Measurements from ENCODE around the gene DLGAP1. TPM values are rescaled to one million over a fixed set of nuclear protein-coding genes. Genes with fewer than 3 reads are reported as not detected.

DLGAP1 gene
- total and polyA plus RNA-seq, 2 of the 8 experiments (the other 6 are each of a cell fraction or from before 2014, with no cell fraction given): 11.8 to 16.9 TPM

DNA sequence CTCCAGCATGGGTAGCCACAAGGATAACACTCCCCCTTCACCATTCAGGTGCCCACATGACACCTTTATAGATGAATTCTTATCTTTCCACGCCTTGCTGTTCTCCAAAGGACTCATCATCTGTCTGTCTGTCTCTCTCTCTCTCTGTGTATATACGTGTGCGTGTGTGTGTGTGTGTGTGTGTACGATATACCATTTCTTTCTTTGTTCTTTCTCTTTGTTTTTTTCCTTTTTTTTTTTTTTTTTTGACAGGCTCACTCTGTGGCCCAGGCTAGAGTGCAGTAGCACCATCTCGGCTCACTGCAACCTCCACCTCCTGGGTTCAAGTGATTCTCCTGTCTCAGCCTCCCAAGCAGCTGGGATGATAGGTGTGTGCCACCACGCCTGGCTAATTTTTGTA, 98.2 kb downstream of the DLGAP1 start:
- H2AFZ ChIP-seq (ENCODE audit: low read length): no peak overlapping the region
- 88% methylated on average over 3 of the region's 6 CpGs; no CpG with 5 or more reads in 1 of the 2 experiments for WGBS, 2 experiments (ENCODE audit: extremely low coverage in 1 of 2, insufficient coverage in 1 of 2, insufficient read length in 1 of 2, insufficient replicate concordance in 2 of 2, low coverage in 1 of 2, low lambda C conversion rate in 2 of 2, missing lambda C conversion rate in 1 of 2)
- POLR2A ChIA-PET (ENCODE audit: partially characterized antibody): no interaction called here

More for the DNA sequence above, 98.2 kb downstream of the DLGAP1 start:
- 0 out of 2 replicates have a peak, but pooled peaks cover 2% of the 10 kb centered on the region for H3K79me1 ChIP-seq (ENCODE audit: low read depth, low read length)
- H3K9ac ChIP-seq (replicated peaks in 1 of 4; ENCODE audit: extremely low read depth in 1 of 4, low read depth in 3 of 4, low read length in 3 of 4): no peak overlapping the region
- H2AK5ac ChIP-seq (ENCODE audit: low read depth, low read length): no peak overlapping the region
- H3K4me1 ChIP-seq (replicated peaks in 1 of 4; ENCODE audit: control insufficient read depth in 3 of 4, insufficient read depth in 4 of 4, low read length in 3 of 4): peaks cover 4 to 27% (median 21%) of the 10 kb centered on the region in 4 experiments
- H3K23ac ChIP-seq (ENCODE audit: insufficient read length): no peak overlapping the region
- no peaks in the 10 kb centered on the region for H3K27me3 ChIP-seq (replicated peaks in 1 of 4; ENCODE audit: control insufficient read depth in 3 of 4, extremely low read depth in 1 of 4, insufficient read depth in 3 of 4, low read length in 3 of 4)
- no peak overlapping the region for H3K56ac ChIP-seq (replicated peaks; ENCODE audit: insufficient read length, low read depth, low read length)
- no peak overlapping the region for H3K27ac ChIP-seq (ENCODE audit: low read depth, low read length)
- no peak for TF ChIP-seq GABPA (IDR thresholded peaks at IDR 0.05; ENCODE audit: borderline replicate concordance, insufficient read depth, low read length)
- no peak for TF ChIP-seq SIN3A (conservative IDR thresholded peaks at IDR 0.05 in 1 of 2, IDR thresholded peaks at IDR 0.05 in 1 of 2; ENCODE audit: low read depth in 1 of 2, low read length in 2 of 2)
- H3K79me2 ChIP-seq (ENCODE audit: control insufficient read depth in 1 of 2, insufficient read depth in 2 of 2, low read length in 2 of 2): peaks cover 0 to 23% of the 10 kb centered on the region in 2 experiments; a peak in 2 of 4 replicates
- H3K4me3 ChIP-seq (ENCODE audit: extremely low read depth in 1 of 4, insufficient read depth in 2 of 4, low read depth in 3 of 4, low read length in 4 of 4): no peak overlapping the region
- CTCF ChIA-PET (ENCODE audit: partially characterized antibody): no interaction called here
- no peak overlapping the region for H3K18ac ChIP-seq (ENCODE audit: extremely low read depth, low read length)
- no peak for DNase-seq (ENCODE audit: low read depth in 1 of 2, low spot score in 2 of 2)
- no peak overlapping the region for H3K4me2 ChIP-seq (ENCODE audit: insufficient read depth in 1 of 2, low read depth in 2 of 2, low read length in 2 of 2)
- no peak for FAIRE-seq
- no peak overlapping the region for H2BK20ac ChIP-seq (ENCODE audit: low read length)
- H4K5ac ChIP-seq (ENCODE audit: insufficient read length, low read depth, low read length): no peak overlapping the region
- peaks cover 6 to 7% of the 10 kb centered on the region in 2 experiments for H4K20me1 ChIP-seq (replicated peaks in 1 of 2; ENCODE audit: control insufficient read depth in 1 of 2, insufficient read depth in 2 of 2, low read length in 2 of 2)
- H2BK5ac ChIP-seq (ENCODE audit: low read depth, low read length): no peak overlapping the region
- H2BK15ac ChIP-seq (ENCODE audit: low read length): no peak overlapping the region
- H4K8ac ChIP-seq (ENCODE audit: extremely low read depth, insufficient read depth, low read length): no peak overlapping the region
- H3K4ac ChIP-seq (replicated peaks; ENCODE audit: insufficient read length, low read depth, low read length): no peak overlapping the region
- H2BK12ac ChIP-seq (ENCODE audit: low read depth, low read length): no peak overlapping the region
- no peak overlapping the region for H4K91ac ChIP-seq (replicated peaks; ENCODE audit: insufficient read length, low read length)
- no peaks in the 10 kb centered on the region for H3K36me3 ChIP-seq (ENCODE audit: control insufficient read depth in 2 of 4, insufficient read depth in 4 of 4, low read length in 3 of 4)
- no peaks in the 10 kb centered on the region for H3K9me3 ChIP-seq (ENCODE audit: insufficient read depth in 2 of 2, low read depth in 1 of 2, low read length in 1 of 2)
- H3K14ac ChIP-seq (ENCODE audit: insufficient read length): no peak overlapping the region
- H3K23me2 ChIP-seq (ENCODE audit: low read depth, low read length): no peaks in the 10 kb centered on the region
- no peak overlapping the region for H2BK120ac ChIP-seq (replicated peaks; ENCODE audit: low read depth, low read length)
